HG03442 (cell line): ENCODE measurements around the gene PASK.
A peak's percentile ranks its signal among the peaks of the same experiment; 100 is the strongest.
"Not testable (repeated sequence)": the region's sequence is repeated elsewhere in the genome, so short reads cannot be mapped to it uniquely, and the experiment has no call there.

Experiments used
- ATAC-seq: cut with Tn5 transposase; IDR thresholded peaks from one replicate; pipeline ENCODE4 v1.9.1; 2021; ENCODE audit warnings: mild to moderate bottlenecking, moderate library complexity; ENCODE audit not compliant: unreplicated experiment

Gene PASK

DNA sequence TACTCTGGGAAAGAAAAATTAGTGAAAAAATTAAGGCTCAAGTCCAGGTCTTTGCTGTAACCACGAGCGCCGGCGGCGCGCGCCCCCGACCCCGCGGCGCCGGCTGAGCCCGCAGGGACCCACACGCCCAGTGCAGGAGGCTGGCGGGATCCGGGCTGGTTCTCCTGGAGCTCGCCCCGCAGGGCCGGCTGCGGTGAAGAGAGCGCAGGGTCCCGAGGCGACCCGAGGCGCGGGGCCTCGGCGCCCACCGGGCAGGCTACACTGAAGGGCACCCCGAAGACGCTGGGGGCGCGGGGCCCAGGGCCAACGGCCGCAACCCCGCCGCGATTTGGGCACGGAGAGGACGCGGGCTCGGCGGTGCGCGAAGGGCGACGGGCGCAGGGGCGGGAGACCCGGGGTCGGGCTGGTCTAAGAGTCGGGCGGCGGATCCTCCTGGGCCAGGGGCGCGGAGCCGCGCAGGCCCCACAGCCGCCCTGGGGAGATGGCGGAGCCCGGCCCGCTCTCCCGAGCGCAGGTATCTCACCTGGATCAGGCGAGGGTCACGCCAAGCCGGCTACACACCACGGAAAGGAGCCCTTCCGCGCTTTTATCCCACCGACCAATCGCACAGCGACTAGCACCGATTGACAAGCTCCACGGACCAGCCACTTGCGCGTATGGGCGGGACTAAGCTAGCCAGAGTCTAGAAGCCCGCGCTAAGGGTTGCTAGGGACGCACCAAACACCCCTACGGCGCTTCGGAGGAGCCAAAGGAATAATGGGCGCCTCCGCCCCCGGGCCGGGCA, at the start of gene PASK:
Gene PASK (minus strand): TSS at position 582 of the 784 bp plus-strand sequence. CDS start 6,440 bp downstream, outside the sequence.
- ATAC-seq, result peak; percentile 70

DNA sequence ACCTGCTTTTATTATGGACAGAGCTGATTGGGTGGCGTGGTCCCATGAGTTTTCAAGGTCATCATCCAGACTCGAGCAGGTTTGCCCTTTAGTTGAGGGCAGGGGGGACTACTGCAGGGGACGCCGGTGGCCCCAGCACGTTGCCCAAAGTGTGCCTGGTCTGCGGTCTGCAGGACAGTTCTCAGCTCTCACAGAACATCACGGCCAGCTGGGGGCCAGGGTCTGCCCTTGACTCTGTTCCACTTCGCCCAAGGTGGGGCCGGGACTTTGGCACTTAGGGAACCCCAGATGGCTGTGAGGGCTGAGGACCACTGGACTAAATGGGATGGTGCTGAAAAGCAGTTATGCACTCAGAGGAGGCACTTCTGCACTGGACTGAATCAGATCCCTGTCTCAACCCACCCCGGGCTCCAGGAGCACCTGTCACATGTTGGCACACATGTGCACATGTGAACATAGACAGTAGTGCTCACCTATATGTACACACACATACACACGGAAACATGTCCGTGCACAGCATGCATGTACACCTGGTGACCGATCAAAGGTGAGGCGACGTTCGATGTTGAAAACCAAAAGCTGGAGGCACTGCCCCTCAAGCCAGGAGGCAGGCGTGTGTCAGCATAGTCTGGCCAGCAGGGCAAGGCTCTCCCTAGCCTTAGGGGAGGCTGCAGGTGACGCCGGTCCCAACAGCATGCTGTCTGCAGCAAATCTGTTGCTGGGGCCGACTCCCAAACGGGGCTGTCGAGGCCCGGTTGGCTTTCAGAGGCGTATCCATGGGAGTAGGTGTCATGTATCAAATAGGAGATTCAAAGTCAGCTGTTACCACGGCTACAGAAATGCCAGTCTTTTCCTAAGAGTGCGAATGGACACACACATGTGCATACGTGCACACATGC, 49.4 kb upstream of the PASK start:
- no peak for ATAC-seq

DNA sequence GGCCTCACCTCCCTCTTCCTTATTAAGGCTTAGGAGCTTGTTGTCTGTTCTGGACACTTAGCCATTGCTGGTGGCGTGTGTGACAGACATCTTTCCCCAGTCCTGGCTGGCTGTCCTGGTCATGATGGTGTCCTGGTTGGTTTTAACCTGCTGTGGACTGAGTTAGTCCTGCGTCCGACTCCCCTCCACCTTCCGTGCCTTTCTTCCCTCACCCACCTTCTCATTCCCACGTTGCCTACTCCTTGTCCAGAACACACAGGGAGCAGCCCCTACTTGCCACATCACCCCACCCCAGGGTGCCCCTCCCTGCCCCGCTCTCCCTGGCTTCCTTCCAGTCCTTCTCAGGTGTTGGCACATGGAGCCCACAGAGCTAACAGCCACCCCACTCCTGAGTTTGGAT, 48.7 kb upstream of the PASK start:
- no peak for ATAC-seq

DNA sequence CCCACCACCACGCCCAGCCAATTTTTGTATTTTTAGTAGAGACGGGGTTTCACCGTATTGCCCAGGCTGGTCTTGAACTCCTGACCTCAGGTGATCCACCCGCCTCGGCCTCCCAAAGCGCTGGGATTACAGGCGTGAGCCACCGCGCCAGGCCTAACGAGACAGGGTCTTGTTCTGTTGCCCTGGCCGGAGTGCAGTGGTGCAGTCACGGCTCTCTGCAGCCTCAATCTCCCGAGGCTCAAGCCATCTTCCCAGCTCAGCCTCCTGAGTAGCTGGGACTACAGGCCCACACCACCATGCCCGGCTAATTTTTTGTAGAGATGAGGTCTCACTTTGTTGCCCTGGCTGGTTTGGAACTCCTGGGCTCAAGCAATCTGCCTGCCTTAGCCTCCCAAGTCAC, 48.0 kb upstream of the PASK start:
- ATAC-seq, result not testable (repeated sequence)

DNA sequence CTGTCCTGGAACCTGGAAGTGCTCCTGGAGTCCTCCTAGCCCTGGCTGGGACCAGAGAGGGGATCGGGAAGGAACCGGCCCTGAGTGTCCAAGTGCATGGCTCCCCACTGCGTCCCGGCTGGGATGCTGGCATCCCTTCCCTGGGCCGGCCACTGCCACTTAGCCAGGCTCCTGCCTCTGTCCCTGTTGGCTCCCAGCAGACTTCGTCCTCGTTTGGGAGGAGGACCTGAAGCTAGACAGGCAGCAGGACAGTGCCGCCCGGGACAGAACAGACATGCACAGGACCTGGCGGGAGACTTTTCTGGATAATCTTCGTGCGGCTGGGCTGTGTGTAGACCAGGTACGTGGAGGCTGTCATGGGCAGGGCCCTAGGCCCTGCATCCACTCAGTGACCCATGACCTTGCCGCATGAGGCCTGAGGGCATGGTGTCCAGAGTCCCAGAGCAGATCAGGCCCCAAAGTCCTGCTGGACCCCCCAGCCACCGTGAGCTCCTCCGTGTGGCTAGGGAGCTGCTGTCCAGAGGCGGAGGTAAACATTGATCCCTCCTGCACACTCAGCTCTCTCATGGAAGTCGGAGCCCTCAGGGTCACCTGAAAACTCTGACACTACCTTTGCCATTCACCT, 46.3 kb upstream of the PASK start:
- ATAC-seq, result no peak

DNA sequence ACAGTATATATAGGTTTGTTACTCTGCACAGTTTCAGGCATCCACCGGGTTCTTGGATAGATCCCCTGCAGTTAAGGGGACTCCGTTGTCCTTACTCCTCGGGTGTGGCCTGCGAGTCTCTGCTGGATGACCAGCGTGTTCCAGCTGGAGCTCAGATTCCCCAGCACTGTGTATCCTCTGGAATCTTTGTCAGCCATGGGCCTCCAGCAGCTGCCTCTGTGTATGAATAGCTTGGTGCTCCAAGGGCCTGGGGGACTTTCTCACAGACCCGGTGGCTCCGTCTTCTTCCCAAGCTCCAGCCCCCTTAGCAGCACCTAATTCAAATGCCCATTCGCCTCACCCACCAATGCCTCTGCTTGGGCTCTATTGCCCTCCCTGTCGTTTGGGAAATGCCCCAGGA, 45.5 kb upstream of the PASK start:
- ATAC-seq, result no peak

DNA sequence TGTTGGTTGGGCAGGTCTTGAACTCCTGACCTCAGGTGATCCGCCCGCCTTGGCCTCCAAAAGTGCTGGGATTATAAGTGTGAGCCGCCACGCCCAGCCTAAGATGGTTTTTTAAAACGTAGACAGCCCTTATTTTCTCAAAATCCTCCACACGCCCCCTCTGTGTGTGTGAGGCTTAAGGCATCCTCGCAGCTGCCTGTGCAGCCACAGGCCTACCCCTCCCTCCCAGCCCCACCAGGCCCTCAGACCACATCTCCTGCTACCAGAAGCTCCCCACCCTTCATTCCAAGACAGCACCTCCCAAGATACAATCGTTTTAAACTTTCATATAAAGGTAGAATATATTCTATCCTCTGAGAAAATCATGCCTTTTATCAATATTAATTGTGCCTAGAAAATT, 44.0 kb upstream of the PASK start:
- no peak for ATAC-seq

DNA sequence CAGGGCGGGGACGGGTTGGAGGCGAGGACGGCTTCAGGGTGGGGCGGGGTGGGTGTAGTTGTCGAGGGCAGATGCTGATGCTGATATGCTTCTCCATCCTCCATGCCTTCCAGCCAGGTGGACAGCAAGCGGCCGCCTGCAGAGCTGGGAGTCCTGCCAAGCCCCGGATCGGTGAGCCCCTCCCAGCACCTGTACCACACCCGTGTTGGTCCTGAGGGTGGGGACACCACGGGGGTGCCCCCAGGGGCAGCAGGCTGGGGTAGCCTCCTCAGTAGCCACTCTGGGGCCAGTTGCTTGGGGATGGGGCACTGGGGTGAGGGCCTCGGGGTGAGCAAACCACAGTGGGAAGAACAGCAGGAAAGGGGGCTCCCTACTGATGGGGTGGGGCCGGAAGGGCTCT, 41.8 kb upstream of the PASK start:
- ATAC-seq, result no peak

DNA sequence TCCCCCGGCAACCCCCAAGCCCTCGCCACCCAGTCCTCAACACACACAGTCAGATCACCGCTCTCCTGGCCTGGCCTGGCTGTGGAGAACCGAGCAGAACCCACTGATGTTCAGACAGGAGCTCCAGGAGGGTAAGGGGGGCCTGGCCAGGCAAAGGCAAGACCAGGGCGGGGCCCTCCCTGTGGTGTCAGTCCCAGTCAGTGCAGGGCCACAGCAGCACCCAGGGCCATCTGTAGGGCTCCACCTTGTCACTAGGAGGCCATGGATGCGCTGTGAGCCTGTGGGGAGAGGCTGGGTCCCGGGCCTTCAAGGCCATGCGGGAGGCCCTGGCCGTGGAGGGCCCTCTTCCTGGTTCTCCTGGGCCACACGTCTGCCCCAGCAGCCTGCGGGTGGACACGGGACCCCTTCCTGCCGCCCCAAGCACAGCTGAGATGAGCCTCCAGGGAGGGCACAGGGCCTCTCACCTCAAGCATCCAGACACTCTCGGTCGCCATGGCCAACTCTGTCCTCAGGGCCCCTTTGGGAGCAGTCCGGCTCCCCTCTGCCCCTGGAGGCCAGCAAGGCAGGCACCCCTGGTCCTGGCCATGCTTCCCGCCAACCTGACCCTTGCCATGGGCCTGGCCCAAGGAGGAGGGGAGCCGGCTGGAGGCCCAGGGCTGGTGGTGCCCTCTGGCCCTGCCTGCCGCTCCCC, 41.2 kb upstream of the PASK start:
- no peak for ATAC-seq

DNA sequence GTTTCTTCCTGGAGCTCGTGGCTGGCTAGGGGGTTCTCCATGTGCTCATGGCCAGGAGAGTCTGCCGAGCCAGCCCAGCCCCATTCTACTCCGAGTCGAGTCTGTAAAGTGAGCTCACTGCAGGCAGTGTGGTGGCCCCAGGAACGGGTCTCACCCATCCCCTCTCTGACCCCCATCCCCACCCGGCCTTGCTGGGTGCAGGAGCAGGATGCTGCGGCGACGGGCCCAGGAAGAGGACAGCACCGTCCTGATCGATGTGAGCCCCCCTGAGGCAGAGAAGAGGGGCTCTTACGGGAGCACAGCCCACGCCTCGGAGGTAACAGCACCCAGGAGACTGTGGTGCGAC, 40.6 kb upstream of the PASK start:
- no peak for ATAC-seq

DNA sequence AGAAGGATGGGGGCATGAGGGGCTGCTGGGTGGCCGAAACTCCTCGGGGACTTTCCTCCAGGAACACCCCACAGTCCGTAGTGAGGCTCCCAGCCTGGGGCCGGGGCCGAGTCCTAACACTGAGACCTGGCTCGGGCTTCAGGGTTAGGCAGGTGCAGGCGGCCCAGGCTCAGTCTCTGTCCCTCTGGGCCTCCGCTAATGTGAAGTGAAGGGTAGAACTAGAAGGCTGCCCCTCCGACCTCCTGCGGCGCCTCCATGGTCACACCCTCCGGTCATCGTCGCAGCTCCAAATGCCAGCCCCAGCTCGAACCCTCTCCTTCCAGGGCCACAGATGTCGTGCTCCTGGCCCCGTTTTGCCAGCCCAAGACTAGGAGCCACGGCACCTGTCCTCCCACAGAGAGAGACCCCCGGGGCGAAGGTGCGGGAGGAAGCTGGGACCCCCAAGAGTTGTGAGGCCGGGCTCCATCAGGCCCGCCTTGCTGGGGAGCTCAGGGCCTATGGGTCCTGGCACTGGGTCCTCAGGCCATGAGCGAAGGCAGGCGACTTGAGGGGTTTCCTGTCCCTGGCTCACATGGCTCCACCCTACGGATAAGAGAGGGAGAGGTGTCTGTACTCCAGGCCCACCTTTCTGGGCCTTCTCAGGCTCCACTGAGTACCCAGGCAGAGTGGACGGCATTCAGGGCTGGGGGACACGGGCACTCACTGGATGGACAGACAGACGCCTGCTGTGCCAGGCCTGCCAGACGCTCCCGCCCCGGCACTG, 40.0 kb upstream of the PASK start:
- ATAC-seq, result no peak

DNA sequence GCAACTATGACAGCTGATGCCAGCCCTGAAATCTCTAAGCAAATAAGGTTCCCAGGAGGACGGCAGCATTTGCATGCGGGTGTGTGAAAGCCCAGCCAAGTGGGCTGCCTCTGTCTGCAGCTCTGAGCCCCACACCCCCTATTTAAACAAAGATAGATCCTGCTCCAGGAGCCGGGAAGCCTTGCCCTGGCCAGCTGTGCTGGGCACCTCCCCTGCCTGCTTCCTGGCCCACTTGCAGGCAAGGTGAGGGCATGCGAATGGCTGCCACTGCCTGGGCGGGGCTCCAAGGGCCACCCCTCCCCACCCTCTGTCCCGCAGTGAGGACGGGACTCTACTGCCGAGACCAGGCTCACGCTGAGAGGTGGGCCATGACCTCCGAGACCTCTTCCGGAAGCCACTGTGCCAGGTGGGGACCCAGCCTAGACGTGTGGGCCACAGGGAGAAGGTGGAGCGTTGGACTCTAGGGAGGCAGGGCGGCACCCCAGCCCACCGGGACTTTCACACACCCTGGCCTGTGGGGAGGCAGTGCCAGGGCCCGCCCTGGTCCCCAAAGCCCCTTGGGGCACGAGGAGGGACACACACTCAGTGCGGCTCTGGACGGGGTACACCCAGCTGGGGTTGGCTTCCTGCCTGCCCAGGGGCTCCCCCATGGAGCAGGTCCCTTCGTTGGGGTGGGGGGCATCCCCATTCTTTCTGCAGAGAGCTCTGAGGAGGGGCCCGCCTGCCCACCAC, 39.3 kb upstream of the PASK start, which contains the start of gene ANO7:
Gene ANO7 (plus strand): TSS at position 317 of the 732 bp plus-strand sequence. CDS start 1,387 bp downstream, outside the sequence.
- ATAC-seq, result no peak

DNA sequence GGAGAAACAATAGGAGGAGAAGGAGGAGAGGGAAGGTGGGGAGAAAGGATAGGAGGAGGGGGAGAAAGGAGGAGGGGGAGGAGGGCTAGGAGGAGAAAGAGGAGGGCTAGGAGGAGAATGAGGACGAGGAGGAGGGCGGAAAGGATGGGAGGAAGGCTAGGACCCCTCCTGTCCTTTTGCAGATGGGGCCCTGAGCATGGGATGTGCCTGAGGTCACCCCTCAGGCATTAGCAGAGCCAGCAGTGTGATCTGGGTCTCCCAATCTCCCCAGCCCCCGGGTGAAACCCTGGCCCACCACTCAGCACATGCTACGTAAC, 38.6 kb upstream of the PASK start:
- ATAC-seq, result no peak

DNA sequence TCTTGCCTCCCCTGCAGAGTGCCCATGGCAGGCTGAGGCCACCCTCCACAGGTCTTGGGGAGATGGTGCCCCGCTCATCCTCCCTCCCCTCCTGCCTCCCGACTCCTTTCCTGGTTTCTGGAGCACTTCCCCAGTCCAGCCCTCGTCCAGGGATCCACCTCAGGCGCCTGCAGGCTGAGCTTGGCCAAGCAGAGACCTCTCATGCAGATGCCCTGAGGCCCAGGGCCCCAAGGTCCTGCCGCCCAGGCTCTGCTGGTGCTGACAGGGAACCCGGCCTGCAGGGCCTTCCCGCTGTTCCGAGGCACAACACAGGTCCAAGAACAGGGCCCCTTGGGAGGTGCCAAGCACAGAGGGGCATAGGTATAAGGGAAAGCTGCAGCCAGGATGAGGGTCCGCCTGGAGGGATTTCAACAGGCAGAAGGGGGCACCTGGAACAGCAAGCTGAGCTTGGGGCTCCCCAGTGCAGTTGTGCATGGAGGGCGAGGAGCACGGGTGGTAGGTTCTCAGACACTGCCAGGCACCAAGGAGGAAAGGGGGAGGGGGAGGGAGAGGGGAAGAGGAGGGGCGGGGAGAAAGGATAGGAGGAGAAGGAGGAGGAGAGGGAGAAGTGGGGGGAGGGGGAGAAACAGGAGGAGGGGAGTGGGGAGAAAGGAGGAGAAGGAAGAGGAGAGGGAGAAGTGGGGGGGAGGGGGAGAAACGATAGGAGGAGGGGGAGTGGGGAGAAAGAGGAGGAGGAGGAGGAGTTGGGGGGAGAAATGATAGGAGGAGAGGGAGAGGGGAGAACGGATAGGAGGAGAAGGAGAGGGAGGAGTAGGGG, 38.0 kb upstream of the PASK start:
- ATAC-seq, result no peak

DNA sequence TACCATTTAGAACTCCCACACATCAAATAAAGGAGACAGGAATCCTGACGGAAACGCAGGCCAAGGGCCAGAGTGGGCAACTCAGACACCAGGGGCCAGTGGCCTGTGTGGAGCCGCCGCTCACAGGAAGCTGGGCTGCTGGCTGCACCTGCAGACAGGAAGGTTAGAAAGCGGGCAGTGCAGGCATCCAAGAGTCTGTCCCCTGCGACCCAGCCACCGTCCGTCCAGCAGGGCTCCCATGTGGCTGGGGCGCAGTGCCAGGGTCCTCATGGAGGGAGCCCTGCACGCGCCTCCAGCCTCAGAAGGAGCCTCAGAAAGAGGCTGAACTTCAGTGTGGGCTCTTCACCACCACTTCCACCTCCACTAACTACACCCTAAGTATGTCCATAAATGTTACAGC, 36.7 kb upstream of the PASK start:
- no peak for ATAC-seq

DNA sequence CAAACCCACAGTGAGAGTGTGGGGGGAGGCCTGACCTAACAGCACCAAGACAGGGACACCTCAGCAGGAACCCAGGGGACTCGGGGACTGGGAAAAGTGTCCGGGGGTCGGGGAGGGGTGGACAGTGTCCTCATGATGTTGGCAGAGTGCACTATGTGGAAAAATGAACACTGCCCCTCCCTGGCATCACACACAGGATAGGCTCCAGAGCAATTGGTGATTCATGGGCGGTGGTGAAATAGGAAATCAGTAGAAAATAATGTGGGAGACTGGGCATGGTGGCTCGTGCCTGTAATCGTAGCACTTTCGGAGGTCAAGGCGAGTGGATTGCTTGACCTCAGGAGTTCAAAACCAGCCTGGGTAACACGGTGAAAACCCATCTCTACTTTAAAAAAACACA, 35.6 kb upstream of the PASK start:
- no peak for ATAC-seq

DNA sequence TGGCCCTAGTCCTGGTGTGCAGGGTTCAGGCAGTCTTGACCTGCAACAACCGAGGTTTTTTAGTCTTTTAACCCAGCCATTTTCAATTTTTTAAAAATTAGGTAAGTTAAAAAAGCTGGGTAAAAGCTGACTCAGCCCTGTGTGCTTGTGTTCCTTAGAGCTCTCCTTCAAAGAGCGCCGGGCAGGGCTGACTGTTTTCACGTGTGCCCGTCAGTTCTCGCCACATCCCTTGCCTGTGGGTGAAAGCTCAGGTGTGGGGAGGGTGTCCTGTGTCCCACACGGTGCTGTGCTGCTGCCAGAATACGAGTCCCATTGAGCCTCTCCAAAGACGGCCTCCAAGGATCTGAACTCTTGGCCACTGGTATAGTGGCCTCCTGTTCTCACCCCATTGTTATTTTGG, 33.9 kb upstream of the PASK start:
- ATAC-seq, result no peak

DNA sequence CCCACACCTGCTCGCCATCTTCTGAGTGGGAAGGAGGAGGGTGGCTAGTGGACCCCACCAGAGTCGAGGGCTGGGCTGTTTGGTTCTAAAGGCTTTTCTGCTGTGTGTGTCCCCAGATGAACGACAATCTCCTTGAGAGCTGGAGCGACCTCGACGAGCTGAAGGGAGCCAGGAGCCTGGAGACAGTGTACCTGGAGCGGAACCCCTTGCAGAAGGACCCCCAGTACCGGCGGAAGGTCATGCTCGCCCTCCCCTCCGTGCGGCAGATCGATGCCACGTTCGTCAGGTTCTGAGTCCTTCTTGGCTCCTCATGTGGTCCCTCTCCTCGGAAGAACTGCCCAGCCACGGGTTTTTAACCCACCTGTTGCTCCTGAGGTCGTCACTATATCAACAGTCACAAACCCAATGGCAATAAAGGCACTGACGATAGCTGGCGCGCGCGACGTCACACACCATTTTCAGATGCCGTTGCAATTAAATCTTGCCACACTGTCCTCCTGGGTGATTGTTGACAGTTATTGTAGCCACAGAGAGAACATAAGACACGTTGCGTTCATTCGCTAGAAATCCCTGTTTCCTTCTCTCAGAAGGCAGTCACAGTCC, 33.4 kb upstream of the PASK start:
- ATAC-seq, result no peak

DNA sequence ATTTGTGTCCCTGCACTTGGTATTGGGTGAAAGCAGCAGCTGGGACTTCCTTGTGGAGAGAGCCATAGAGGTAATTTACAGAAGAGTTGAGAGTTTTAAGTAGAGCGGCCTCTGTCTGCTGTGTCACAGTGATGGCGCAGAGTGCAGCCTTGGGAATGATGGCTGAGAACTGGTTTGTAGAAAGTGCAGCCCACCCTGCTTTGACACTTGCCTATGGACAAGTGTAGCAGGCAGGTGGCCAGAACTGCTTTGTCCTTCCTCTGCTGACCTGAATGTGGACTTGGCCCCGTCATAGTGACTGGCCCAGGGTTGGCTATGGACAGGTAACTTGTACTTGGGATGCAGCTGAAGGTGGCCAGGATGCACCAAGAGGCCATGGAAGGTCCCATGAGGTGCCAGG, 32.9 kb upstream of the PASK start:
- ATAC-seq, result no peak
